NCI-H1417 (cell line): Measurements from ENCODE around the gene NIP7.

Experiments used
- DNase-seq, 3 experiments: peaks; one replicate each; lab custom pipeline; 2025; lab: John Stamatoyannopoulos, UW

NIP7 gene

GRCh38 chr16:69318911-69319289, 20.7 kb upstream of the NIP7 start:
- DNase-seq = no peak

GRCh38 chr16:69319381-69319780, 20.2 kb upstream of the NIP7 start:
- DNase-seq = no peak

DNA sequence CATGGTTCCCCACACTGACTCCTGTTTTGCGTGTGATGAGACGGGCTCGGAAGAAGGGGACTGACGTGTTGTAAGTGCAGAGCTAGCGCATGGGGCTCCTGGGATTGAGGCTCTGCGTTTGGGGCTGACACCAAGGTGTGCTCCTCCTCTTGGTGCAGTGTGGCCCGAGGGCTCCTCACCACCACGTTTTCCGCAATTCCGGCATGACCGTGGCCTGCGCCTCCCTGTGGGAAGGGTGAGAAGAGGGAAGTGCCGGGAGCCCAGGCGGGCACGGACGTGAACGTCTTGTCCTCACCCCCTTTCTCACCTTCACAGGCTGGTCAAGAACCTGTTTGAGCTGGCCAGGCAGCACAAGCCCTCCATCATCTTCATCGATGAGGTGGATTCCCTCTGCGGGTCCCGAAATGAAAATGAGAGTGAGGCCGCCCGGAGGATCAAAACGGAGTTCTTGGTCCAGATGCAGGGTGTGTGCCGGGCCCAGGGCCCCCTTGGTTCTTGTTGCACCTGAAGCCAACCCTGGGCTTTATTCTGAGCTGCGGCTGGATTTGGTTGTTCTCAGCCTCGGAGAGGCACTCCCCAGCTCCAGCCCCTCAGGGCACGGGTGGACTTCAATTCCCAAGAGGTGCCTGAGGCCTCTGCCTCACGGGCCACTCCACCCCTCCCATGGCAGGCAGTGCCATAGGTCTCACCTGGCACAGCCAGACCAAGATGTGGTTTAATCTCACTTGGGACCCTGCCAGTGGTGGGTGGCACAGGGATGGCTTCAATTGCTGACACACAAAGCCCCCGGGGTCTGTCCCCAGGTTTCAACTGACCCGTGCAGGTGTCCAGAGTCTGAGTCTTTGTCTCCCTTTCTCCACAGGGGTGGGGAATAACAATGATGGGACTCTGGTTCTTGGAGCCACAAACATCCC, 19.5 kb upstream of the NIP7 start:
- DNase-seq = no peak

GRCh38 chr16:69320740-69321073, 18.9 kb upstream of the NIP7 start:
- no peak for DNase-seq

- DNase-seq = no peak
Measured at GRCh38 chr16:69321080-69321479, 18.5 kb upstream of the NIP7 start.

GRCh38 chr16:69322343-69322742, 17.2 kb upstream of the NIP7 start:
- no peak for DNase-seq

GRCh38 chr16:69323415-69323814, 16.2 kb upstream of the NIP7 start:
- DNase-seq = no peak

DNA sequence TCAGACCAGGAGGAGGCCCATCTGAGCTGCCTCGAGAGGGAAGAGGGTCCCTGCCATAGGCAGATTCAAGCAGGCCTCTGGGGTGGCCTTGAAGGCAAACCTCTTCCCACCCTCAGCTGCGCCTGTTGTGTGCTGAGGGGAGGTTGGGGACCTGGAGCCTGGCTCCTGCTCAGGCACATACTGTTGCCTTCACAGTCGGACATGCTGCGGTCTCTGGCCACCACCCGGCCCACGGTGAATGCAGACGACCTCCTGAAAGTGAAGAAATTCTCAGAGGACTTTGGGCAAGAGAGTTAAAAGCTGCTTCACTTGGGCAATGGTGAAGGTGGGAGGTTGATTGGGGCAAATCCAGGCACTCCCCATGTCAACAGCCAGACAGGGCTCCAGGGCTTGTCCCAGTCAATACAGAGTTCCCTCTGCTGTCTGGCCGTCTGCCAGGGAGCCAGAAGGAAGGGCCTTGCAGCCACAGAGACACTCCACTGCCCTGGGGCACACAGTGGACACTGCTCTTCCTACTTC, 15.5 kb upstream of the NIP7 start:
- DNase-seq = no peak

- no peak for DNase-seq
Measured at GRCh38 chr16:69324585-69325253, 14.9 kb upstream of the NIP7 start.

- DNase-seq = no peak
Measured at GRCh38 chr16:69325784-69326171, 13.8 kb upstream of the NIP7 start.

DNA sequence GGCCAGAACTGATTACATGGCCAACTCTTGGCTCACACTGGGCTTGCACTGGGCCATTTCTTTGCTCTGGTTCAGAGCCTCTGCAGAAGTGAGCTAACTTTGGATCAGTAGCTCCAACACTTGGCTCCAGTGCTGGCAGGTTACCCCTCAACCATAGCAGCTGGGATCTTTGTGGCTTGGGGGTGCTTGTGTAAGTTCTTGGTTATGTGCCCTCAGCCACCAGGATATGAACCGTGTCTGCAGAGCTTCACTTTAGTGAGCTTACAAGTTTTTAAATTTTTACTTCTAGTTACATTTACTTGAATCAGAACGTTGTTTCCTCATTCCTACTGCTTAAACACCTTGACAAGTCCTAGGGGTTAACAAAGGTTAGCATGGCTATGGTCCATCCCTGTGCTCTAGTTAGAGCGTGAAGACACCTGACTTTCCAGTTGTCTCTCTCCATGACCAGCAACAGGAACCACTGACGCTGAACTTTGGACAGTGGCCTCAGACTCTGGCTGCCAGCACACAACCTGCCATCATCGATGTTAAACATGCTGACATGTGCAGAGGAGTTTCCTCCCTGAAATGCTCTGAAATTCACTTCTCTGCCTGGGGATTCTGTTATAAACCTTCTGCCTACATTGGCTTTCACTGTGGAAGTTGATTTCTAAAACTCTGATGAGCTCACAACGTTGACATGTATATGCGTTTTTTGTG, 13.2 kb upstream of the NIP7 start:
- no peak for DNase-seq

GRCh38 chr16:69327585-69328310, 11.8 kb upstream of the NIP7 start:
- no peak for DNase-seq

DNA sequence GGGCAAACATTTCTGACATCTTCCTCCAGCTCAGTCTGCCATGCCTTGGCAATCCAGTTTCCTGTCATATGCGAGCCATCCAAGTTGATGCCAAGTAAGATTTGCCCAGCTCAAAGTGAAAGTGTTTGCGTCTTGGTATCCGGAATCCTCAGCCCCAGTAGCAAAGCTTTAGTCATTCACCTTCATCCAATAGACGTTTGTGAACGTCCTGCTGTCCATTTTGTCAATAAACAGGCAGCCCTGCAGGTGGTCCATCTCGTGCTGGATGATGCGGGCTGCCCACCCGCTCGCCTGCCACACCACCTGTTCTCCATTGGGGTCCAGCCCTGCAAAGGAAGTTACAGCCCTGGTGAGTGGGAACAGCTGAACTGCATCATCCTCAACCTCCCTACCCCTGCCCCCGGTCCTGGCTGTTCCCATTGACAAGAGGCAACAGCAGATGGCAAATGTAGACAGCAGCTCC, 10.7 kb upstream of the NIP7 start:
- DNase-seq = peak in 1 of 3 experiments; percentile 23

- peak in 2 of 3 experiments; percentile 24 to 79 for DNase-seq
Measured at GRCh38 chr16:69329369-69330285, 9.9 kb upstream of the NIP7 start.

DNA sequence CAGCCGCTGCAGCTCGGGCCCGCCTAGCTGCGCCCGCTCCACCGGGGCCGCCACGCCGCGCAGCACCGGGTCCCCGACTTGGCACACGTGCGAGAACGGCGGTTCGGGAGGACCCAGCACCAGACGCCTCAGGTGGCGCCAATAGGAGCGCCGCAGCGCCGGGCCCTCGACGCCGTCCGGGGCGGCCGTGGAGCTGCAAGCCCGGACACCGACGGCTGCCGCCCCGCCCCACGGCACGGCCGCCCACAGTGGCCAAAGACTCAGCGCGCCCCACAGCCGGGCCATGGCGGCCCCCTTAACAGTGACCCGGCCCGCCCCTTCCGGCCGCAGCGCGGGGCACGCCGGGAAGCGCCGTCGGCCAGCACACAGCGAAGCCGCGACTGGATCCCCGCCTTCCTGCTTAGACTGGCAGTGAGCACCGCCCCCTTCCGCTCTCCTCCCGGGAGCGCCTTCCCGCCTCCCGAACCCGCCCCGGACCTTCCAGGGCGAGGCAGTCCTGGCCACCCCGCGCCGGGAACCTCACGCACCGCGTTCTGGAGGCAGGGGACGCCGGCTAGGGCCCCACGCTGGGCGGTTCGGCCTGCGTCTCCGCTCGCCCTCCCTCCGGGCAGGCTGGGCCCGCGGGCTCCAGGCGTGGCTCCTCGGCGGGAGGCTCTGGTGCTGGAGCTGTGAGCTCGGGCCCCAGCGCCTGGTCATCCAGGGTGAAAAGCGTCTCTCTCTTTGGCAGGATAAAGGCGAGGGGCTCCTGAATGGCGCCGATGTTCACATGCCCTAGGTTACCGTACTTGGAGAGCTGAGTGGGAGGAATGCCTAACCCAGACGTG, 9.1 kb upstream of the NIP7 start, which contains the start of gene PDF:
TSS of gene PDF (minus strand) at position 303 of the 824 bp plus-strand sequence. CDS start at position 285, 18 bp downstream.
- DNase-seq = peak; percentile 87 to 94 (median 93)

- DNase-seq = no peak
Measured at GRCh38 chr16:69334696-69335095, 4.9 kb upstream of the NIP7 start.

DNA sequence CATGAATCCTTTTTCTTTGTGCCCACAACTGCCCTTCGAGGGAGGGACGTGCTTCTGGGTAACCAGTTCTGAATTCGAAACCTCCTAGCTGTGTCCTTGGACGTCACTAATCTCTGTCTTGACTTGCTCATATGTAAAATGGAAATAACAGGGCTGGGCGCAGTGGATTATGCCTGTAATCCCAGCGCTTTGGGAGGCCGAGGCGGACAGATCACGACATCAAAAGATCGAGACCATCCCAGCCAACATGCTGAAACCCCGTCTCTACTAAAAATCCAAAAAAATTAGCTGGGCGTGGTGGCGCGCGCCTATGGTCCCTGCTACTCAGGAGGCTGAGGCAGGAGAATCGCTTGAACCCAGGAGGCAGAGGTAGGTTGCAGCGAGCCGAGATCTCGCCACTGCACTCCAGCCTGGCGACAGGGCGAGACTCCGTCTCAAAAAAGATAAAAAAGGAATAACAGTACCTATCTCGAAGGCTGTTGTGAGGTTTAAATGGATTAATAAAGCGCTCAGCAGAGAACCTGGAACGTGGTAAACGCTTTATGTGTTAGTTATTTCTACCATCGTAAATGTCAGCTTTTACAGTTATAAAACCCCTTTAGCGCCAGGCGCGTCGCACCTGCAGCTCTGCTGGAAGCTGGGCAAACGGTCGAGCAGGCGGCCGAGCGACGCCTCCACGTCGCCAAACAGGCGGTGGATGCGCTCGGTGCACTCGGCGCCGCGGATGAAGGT, 849 bp upstream of the NIP7 start:
- no peak for DNase-seq

- no peak for DNase-seq
Measured at GRCh38 chr16:69340095-69340644, 598 bp downstream of the NIP7 start.

DNA sequence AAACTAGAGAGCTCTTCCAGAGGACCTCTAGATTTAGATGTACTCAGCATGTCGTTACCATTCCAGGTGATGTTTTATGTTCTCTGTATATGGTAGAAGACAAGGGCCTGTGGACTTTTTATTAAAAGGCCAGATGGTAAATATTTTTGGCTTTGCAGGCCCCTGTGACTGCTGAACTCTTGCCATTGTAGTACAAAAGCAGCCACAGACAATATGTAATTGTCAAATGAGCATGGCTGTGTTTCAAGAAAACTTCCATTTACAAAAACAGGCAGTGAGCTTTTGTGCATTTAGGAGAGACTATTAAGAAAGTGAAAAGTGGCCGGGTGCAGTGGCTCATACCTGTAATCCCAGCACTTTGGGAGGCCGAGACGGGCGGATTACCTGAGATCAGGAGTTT, 4.6 kb downstream of the NIP7 start:
- no peak for DNase-seq
